Esophagus muscularis mucosa (tissue), 4 donors: Measurements from ENCODE around the gene ATG14. TPM values are rescaled to one million over a fixed set of nuclear protein-coding genes. Genes with fewer than 3 reads are reported as not detected.

ENCODE experiments used
- DNase-seq: peaks from one replicate; pipeline ENCODE4 v3.0.0-alpha.2; 2017; ENCODE audit errors: extremely low spot score
- H3K27ac ChIP-seq, 4 donors: fragments of 200-600 bp; sonication (generic); replicated peaks in 1 of 4; 1 replicate in 3 of 4; 2 replicates in 1 of 4; pipeline ENCODE4 v1.5.1; 2016 to 2019; ENCODE audit warnings: mild to moderate bottlenecking in 1 of 4
- H3K27me3 ChIP-seq, 4 donors: fragments of 200-600 bp; sonication (generic); one replicate each; pipeline versions ENCODE4 v1.5.1 to v1.6.0; 2016 to 2019
- H3K36me3 ChIP-seq, 4 donors: fragments of 200-600 bp; sonication (generic); one replicate each; pipeline ENCODE4 v1.5.1; 2016 to 2019
- H3K4me1 ChIP-seq, 4 donors: fragments of 200-600 bp; sonication (generic); one replicate each; pipeline ENCODE4 v1.5.1; 2016 to 2019
- H3K4me3 ChIP-seq, 4 donors: fragments of 200-600 bp; sonication (generic); 1 replicate in 2 of 4; 2 replicates in 2 of 4; pipeline ENCODE4 v1.5.1; 2016 to 2019; ENCODE audit warnings: mild to moderate bottlenecking in 4 of 4, moderate library complexity in 1 of 4
- H3K9me3 ChIP-seq, 4 donors: fragments of 200-600 bp; sonication (generic); 1 replicate in 3 of 4; 2 replicates in 1 of 4; pipeline ENCODE4 v1.5.1; 2016 to 2019
- EP300 ChIP-seq: sonication (generic); formaldehyde crosslinking; IDR thresholded peaks from one replicate; pipeline ENCODE4 v1.6.1; 2017; ENCODE audit warnings: antibody characterized with exemption
- POLR2A ChIP-seq: fragments of 450-650 bp; IDR thresholded peaks from one replicate; pipeline ENCODE4 v1.6.1; 2017; ENCODE audit warnings: antibody characterized with exemption, moderate library complexity, mild to moderate bottlenecking, low read depth
- POLR2AphosphoS5 ChIP-seq, 2 donors: sonication (generic); formaldehyde crosslinking; IDR thresholded peaks; one replicate each; pipeline ENCODE4 v1.6.1; 2017; ENCODE audit warnings: antibody characterized with exemption in 2 of 2
- WGBS: methylation state at CpG from one replicate; pipeline ENCODE4 v1.1.5; 2018; 5-methylcytosine and 5-hydroxymethylcytosine counted together
- intact Hi-C: fragments of 100-400 bp; cut with DNase I; formaldehyde crosslinking; loops from one replicate; pipeline ENCODE4 v1.15.1; 2023
- total RNA-seq, 4 donors: library from RNA; depleted of rRNA; stranded (reverse); fragments of >200 nt; gene quantifications; one replicate each; pipeline versions ENCODE4 v1.1.0 to v1.2.1, GENCODE V29; 2016
- TF ChIP-seq, protein P1 (sequence below), 3 experiments: fragments of 200-600 bp in 2 of 3; fragments of 450-650 bp in 1 of 3; sonication (generic) in 2 of 3; IDR thresholded peaks; one replicate each; pipeline ENCODE4 v1.5.1; 2017 to 2019; ENCODE audit warnings: antibody characterized with exemption in 3 of 3, mild to moderate bottlenecking in 2 of 3, moderate library complexity in 1 of 3

The ATG14 gene
- total RNA-seq, 4 donors from 2014 or later = 13.2 to 19.5 (median 15.4) TPM

DNA sequence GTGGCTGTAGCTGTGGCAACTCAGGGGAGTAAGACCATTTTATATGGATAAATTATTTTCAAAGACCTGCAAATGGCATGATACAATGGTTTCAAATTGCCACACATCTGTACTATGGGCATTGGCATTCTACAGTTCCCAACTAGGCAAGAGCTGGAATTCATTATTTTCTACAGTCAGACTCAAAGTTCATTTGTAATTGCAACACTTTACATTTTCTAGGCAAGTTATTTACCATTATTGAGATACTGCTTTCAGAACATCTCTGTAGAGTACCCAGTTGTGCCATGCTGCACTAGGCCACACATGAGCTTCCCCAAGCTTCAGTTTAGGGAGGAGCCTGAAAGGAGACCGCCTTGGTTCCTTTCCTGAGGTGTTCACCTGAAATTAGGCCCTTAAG is 8.0 kb upstream of the ATG14 start:
- Histone ChIP-seq H3K36me3 (no peaks in the 10 kb centered on the region), H3K27ac (no peak overlapping the region), H3K4me3 (no peak overlapping the region), H3K9me3 (no peaks in the 10 kb centered on the region), H3K4me1 (no peaks in the 10 kb centered on the region), H3K27me3 (no peaks in the 10 kb centered on the region)
- no peak for DNase-seq
- intact Hi-C loops = no loop called here
- WGBS = 90% methylated on average over 1 of the region's 1 CpG
- TF ChIP-seq POLR2AphosphoS5 (IDR thresholded peaks at IDR 0.05) (no peak), EP300 (no peak), POLR2A (no peak)
- TF ChIP-seq, protein P1, sequence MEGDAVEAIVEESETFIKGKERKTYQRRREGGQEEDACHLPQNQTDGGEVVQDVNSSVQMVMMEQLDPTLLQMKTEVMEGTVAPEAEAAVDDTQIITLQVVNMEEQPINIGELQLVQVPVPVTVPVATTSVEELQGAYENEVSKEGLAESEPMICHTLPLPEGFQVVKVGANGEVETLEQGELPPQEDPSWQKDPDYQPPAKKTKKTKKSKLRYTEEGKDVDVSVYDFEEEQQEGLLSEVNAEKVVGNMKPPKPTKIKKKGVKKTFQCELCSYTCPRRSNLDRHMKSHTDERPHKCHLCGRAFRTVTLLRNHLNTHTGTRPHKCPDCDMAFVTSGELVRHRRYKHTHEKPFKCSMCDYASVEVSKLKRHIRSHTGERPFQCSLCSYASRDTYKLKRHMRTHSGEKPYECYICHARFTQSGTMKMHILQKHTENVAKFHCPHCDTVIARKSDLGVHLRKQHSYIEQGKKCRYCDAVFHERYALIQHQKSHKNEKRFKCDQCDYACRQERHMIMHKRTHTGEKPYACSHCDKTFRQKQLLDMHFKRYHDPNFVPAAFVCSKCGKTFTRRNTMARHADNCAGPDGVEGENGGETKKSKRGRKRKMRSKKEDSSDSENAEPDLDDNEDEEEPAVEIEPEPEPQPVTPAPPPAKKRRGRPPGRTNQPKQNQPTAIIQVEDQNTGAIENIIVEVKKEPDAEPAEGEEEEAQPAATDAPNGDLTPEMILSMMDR (IDR thresholded peaks at IDR 0.05) = no peak

DNA sequence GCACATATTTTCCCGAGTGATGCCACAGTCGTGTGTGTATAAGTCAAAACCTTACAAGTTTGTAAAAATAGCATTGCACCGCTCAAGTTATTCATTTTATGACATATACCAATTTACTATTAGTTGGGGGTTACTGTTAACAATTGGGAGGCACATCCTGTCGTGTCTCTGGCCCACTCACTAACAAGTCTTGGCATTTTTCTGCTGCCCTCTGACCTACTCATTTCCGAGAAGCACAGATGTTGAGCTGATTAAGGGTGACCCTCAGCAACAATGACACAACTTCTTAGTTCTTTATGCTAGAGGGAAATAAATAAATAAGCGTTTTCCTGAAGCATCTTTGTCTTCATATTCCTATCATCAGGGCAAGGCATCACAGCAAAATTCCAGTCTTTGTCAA is 6.8 kb upstream of the ATG14 start:
- TF ChIP-seq POLR2AphosphoS5 (IDR thresholded peaks at IDR 0.05) (no peak), EP300 (no peak), POLR2A (no peak)
- TF ChIP-seq, protein P1 (IDR thresholded peaks at IDR 0.05) = no peak
- Histone ChIP-seq H3K27ac (no peak overlapping the region), H3K4me3 (no peak overlapping the region), H3K4me1 (no peaks in the 10 kb centered on the region), H3K36me3 (no peaks in the 10 kb centered on the region), H3K27me3 (no peaks in the 10 kb centered on the region), H3K9me3 (no peaks in the 10 kb centered on the region)
- intact Hi-C loops = no loop called here
- WGBS = 58% methylated on average over 6 of the region's 6 CpGs
- DNase-seq = no peak

DNA sequence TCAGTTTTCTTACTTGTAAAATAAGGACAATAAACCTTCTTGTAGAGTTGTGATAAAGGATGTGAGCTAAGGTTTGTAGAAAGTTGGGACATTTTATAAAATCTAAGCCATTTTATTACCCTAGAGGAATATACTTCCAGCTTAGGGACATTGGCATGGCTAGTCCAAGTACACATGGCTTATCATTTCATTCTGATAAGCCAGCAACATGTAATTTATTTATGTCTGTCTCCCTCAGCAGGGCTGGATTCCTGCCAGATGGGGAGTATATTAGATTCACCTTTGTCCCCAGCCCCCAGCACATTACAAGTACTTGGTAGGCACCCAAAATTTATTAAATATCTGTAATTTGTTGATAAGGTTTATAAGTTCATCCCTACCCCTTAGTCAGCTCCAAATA is 6.3 kb upstream of the ATG14 start:
- no peak for TF ChIP-seq POLR2AphosphoS5 (IDR thresholded peaks at IDR 0.05)
- TF ChIP-seq, protein P1 (IDR thresholded peaks at IDR 0.05) = no peak
- H3K9me3 ChIP-seq = no peaks in the 10 kb centered on the region
- no peaks in the 10 kb centered on the region for H3K36me3 ChIP-seq
- intact Hi-C loops = no loop called here
- H3K27ac ChIP-seq = no peak overlapping the region
- no peaks in the 10 kb centered on the region for H3K27me3 ChIP-seq
- DNase-seq = no peak
- no peaks in the 10 kb centered on the region for H3K4me1 ChIP-seq
- no peak overlapping the region for H3K4me3 ChIP-seq

DNA sequence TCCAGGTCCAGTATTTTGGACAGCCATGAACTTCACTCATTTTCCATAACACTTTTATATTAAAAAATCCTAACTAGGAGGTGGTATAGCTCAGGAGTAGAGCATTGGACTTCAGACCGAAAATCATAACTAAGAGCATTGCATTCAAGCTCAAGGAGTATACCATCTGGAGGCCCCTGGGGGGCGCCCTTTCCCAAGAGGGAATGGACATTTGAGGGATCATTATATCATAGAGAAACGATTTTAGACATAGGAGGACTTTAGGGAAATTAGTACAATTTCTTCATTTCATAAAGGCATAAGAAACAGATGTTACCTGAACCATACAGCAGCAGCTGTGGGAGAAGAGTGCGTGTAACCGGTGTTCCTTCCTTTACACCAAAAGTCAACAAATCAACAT is 5.2 kb upstream of the ATG14 start:
- 42% methylated on average over 5 of the region's 5 CpGs for WGBS
- intact Hi-C loops = no loop called here
- H3K27me3 ChIP-seq = no peaks in the 10 kb centered on the region

DNA sequence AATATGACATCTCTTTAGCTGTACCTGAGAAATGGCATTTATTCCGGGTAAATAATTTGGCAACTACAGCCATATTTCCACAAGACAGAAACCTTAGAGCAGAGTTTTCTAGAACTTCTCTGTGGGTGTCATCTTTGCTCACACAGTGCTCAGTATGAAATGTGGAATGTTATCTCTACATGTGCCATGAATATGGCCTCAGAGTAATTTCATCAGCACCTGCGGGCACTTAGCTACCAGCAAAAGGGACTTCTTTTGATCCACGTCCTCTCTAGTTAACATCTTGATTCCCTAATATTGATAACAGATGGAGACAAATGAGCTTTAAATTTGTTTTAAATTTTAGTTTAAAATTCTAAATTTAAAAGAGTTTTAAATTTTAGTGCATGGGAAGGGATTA is 2.9 kb upstream of the ATG14 start:
- intact Hi-C loops = loop anchor here (5.0 kb wide), 1 partner anchor 142 kb away; the partner anchor contains the start of gene FBXO34
- Histone ChIP-seq H3K4me3 (no peak overlapping the region), H3K9me3 (no peaks in the 10 kb centered on the region), H3K27ac (no peak overlapping the region), H3K27me3 (no peaks in the 10 kb centered on the region), H3K4me1 (peaks cover 20 to 26% (median 21%) of the 10 kb centered on the region in 4 donors), H3K36me3 (no peaks in the 10 kb centered on the region)
- DNase-seq = no peak
- WGBS = 80% methylated on average over 3 of the region's 3 CpGs
- TF ChIP-seq EP300 = no peak
- no peak for TF ChIP-seq POLR2AphosphoS5 (IDR thresholded peaks at IDR 0.05)
- TF ChIP-seq POLR2A = no peak
- TF ChIP-seq, protein P1 (IDR thresholded peaks at IDR 0.05) = no peak

More for the DNA sequence above, 5.2 kb upstream of the ATG14 start:
- Histone ChIP-seq H3K36me3 (no peaks in the 10 kb centered on the region), H3K9me3 (no peaks in the 10 kb centered on the region), H3K4me1 (peaks cover 5 to 9% (median 6%) of the 10 kb centered on the region in 4 donors), H3K4me3 (no peak overlapping the region), H3K27ac (no peak overlapping the region)
- no peak for DNase-seq
- no peak for TF ChIP-seq POLR2AphosphoS5 (IDR thresholded peaks at IDR 0.05)
- no peak for TF ChIP-seq POLR2A
- TF ChIP-seq, protein P1 (IDR thresholded peaks at IDR 0.05) = no peak
- TF ChIP-seq EP300 = no peak
